Pancreas (tissue), 10 donors: Measurements from ENCODE around the gene MGAT5B. TPM values are rescaled to one million over a fixed set of nuclear protein-coding genes. Genes with fewer than 3 reads are reported as not detected.

Source experiments
- ATAC-seq, 4 donors: fragments of 200-7000 bp; cut with Tn5 transposase; one replicate each; pipeline versions ENCODE4 v1.8.0 to v1.9.1; 2020; ENCODE audit warnings: mild to moderate bottlenecking in 4 of 4, moderate library complexity in 4 of 4
- DNase-seq, 6 donors: peaks; one replicate each; pipeline ENCODE4 v3.0.0-alpha.2; 2020
- FAIRE-seq: peaks from 2 replicates; lab custom pipeline; 2012; peaks lifted over from hg19 to GRCh38; lab: Jason Lieb, UNC
- H3K27ac ChIP-seq, 4 donors: fragments of 200-600 bp; sonication (generic); 1 replicate in 3 of 4; 2 replicates in 1 of 4; pipeline versions ENCODE4 v1.5.0 to v1.8.0; 2020
- H3K27me3 ChIP-seq, 4 donors: fragments of 200-600 bp; one replicate each; pipeline ENCODE4 v1.8.0; 2021
- H3K36me3 ChIP-seq, 3 donors: fragments of 200-600 bp; sonication (generic) in 1 of 3; one replicate each; pipeline versions ENCODE4 v1.5.0 to v1.8.0; 2020 to 2021
- H3K4me1 ChIP-seq, 3 donors: fragments of 200-600 bp; one replicate each; pipeline ENCODE4 v1.8.0; 2021
- H3K4me3 ChIP-seq, 4 donors: fragments of 200-600 bp; sonication (generic) in 2 of 4; one replicate each; pipeline versions ENCODE4 v1.5.0 to v1.8.0; 2020 to 2021
- H3K9me3 ChIP-seq, 4 donors: fragments of 200-600 bp; one replicate each; pipeline ENCODE4 v1.8.0; 2021
- CTCF ChIP-seq, 4 donors: fragments of 200-600 bp; sonication (generic) in 3 of 4; IDR thresholded peaks; one replicate each; pipeline versions ENCODE4 v1.5.0 to v1.8.0; 2021; ENCODE audit warnings: antibody characterized with exemption in 4 of 4
- WGBS, 2 donors: extraction: QIAGEN DNeasy Blood & Tissue Kit; methylation state at CpG; one replicate each; pipeline ENCODE4 v1.1.7; 2013; 5-methylcytosine and 5-hydroxymethylcytosine counted together
- intact Hi-C, 3 donors: fragments of 100-400 bp; cut with DNase I; formaldehyde crosslinking; loops; one replicate each; pipeline versions ENCODE4 v1.11.1 to v1.14.2; 2022
- polyA plus RNA-seq, 2 donors: library from polyadenylated mRNA; stranded (reverse); fragments of 200-250 nt; gene quantifications; one replicate each; pipeline ENCODE4 v1.2.3, GENCODE V29; 2013
- total RNA-seq, 6 donors: library from RNA; stranded (reverse); fragmentation: NEBNext Ultra II Directional in 4 of 6; extraction: Animal tissue kit (Norgen Biotek cat#: 25700) in 4 of 6; gene quantifications; one replicate each; pipeline versions ENCODE4 v1.2.1 to v1.2.4, GENCODE V29; 2021 to 2023
- donor health status: healthy with polysubstance abuse.
- donor health status: DM: no; HTN: no; CAD: no; lungs with moderate emphysema.
- donor health status: DM: no; HTN: no; CAD: no.
- donor health status: control.
- donor health status: control.
- donor health status: Bipolar disorder and iron deficiency.
- donor health status: DM: yes; HTN: yes; CAD: no.
- donor health status: DM: no; HTN: no; CAD: no.
- donor health status: DM: no; HTN: no; CAD: no.
- donor health status: DM: yes; HTN: yes; CAD: no.

The MGAT5B gene
- total and polyA plus RNA-seq, 8 donors: 0.21 to 1.2 (median 0.25) TPM; not detected in 1

GRCh38 chr17:76930107-76930506 lies 61.9 kb downstream of the MGAT5B start:
- Histone ChIP-seq H3K4me1 (no peaks in the 10 kb centered on the region), H3K4me3 (no peak overlapping the region), H3K9me3 (no peaks in the 10 kb centered on the region), H3K36me3 (no peaks in the 10 kb centered on the region), H3K27ac (no peak overlapping the region), H3K27me3 (no peaks in the 10 kb centered on the region)
- FAIRE-seq (no peak), ATAC-seq (no peak), DNase-seq (no peak)
- intact Hi-C loops: no loop called here
- 54 to 56% methylated on average over 6 of the region's 6 CpGs for WGBS, 2 donors
- TF ChIP-seq CTCF (IDR thresholded peaks at IDR 0.05): no peak

GRCh38 chr17:76932402-76933333 lies 64.5 kb downstream of the MGAT5B start:
- ATAC-seq: no peak
- Histone ChIP-seq H3K4me1 (no peaks in the 10 kb centered on the region), H3K9me3 (no peaks in the 10 kb centered on the region), H3K4me3 (no peak overlapping the region), H3K27me3 (no peaks in the 10 kb centered on the region), H3K36me3 (no peaks in the 10 kb centered on the region), H3K27ac (no peak overlapping the region)
- intact Hi-C loops: no loop called here
- 61 to 63% methylated on average over 36 of the region's 36 CpGs for WGBS, 2 donors
- no peak for DNase-seq
- no peak for TF ChIP-seq CTCF (IDR thresholded peaks at IDR 0.05)
- FAIRE-seq: no peak

GRCh38 chr17:76934561-76935320 lies 66.5 kb downstream of the MGAT5B start:
- TF ChIP-seq CTCF (IDR thresholded peaks at IDR 0.05): no peak
- intact Hi-C loops: no loop called here

GRCh38 chr17:76935331-76935730 lies 67.1 kb downstream of the MGAT5B start:
- Histone ChIP-seq H3K4me1 (no peaks in the 10 kb centered on the region), H3K4me3 (no peak overlapping the region), H3K36me3 (no peaks in the 10 kb centered on the region), H3K9me3 (no peaks in the 10 kb centered on the region), H3K27ac (no peak overlapping the region), H3K27me3 (no peaks in the 10 kb centered on the region)
- no peak for TF ChIP-seq CTCF (IDR thresholded peaks at IDR 0.05)
- 70 to 76% methylated on average over 3 of the region's 3 CpGs for WGBS, 2 donors
- ATAC-seq (no peak), FAIRE-seq (no peak), DNase-seq (no peak)
- intact Hi-C loops: no loop called here

More at GRCh38 chr17:76934561-76935320, 66.5 kb downstream of the MGAT5B start:
- H3K27ac ChIP-seq: no peak overlapping the region
- ATAC-seq (no peak), FAIRE-seq (no peak), DNase-seq (no peak)
- no peaks in the 10 kb centered on the region for H3K4me1 ChIP-seq
- no peaks in the 10 kb centered on the region for H3K9me3 ChIP-seq
- no peak overlapping the region for H3K4me3 ChIP-seq
- H3K27me3 ChIP-seq: no peaks in the 10 kb centered on the region
- no peaks in the 10 kb centered on the region for H3K36me3 ChIP-seq
- 38 to 44% methylated on average over 12 of the region's 12 CpGs for WGBS, 2 donors
